Keratinocyte (primary cell): Measurements from ENCODE around the gene VWA3A.

Source experiments
- EZH2 ChIP-seq: IDR thresholded peaks from one replicate; pipeline ENCODE4 v1.6.1; 2012; ENCODE audit warnings: inconsistent platforms, mild to moderate bottlenecking, low read length, moderate library complexity
- TF ChIP-seq, protein P1 (sequence below), 3 experiments: IDR thresholded peaks in 1 of 3; conservative IDR thresholded peaks in 1 of 3; optimal IDR thresholded peaks in 1 of 3; 2 replicates in 2 of 3; 3 replicates in 1 of 3; pipeline versions ENCODE3 to v1.5.1; 2011; ENCODE audit warnings: low read length in 3 of 3, mild to moderate bottlenecking in 3 of 3, moderate library complexity in 2 of 3, control low read depth in 1 of 3, inconsistent platforms in 1 of 3; ENCODE audit not compliant: insufficient read depth in 2 of 3; ENCODE audit errors: extremely low read depth in 1 of 3

DNA sequence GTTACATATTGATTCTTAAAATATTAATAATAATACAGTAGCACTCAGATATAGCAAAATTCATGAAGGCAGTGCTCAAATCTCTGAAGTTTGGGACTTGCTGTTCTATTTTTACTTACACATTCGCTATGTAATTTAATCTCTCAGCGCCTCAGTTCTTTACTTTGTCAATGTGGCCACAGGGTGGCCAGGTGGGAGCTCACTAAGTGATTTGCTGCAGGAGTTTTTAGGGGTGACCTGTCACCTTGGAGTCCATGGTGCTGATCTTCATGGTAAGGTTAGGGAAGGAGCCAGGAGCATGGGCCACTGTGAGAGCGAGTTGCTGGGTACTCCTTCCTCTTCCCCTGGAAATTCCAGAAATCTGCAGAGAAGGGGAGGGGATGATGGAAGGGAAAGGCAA is 28.1 kb downstream of the VWA3A start:
- TF ChIP-seq, protein P1, sequence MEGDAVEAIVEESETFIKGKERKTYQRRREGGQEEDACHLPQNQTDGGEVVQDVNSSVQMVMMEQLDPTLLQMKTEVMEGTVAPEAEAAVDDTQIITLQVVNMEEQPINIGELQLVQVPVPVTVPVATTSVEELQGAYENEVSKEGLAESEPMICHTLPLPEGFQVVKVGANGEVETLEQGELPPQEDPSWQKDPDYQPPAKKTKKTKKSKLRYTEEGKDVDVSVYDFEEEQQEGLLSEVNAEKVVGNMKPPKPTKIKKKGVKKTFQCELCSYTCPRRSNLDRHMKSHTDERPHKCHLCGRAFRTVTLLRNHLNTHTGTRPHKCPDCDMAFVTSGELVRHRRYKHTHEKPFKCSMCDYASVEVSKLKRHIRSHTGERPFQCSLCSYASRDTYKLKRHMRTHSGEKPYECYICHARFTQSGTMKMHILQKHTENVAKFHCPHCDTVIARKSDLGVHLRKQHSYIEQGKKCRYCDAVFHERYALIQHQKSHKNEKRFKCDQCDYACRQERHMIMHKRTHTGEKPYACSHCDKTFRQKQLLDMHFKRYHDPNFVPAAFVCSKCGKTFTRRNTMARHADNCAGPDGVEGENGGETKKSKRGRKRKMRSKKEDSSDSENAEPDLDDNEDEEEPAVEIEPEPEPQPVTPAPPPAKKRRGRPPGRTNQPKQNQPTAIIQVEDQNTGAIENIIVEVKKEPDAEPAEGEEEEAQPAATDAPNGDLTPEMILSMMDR (optimal IDR thresholded peaks at IDR 0.05 in 1 of 3, IDR thresholded peaks at IDR 0.05 in 1 of 3, conservative IDR thresholded peaks at IDR 0.05 in 1 of 3; ENCODE audit: extremely low read depth in 1 of 3, insufficient read depth in 2 of 3, low read length in 3 of 3) = no peak
- no peak for TF ChIP-seq EZH2
